ENCODE measurements around the gene DUSP16.
"Not testable (repeated sequence)": the region's sequence is repeated elsewhere in the genome, so short reads cannot be mapped to it uniquely, and the experiment has no call there.

DUSP16 gene

GRCh38 chr12:12546314-12546772, 16.3 kb downstream of the DUSP16 start:
- peak; percentile 27 for DNase-seq (ENCODE audit: low read depth)

DNA sequence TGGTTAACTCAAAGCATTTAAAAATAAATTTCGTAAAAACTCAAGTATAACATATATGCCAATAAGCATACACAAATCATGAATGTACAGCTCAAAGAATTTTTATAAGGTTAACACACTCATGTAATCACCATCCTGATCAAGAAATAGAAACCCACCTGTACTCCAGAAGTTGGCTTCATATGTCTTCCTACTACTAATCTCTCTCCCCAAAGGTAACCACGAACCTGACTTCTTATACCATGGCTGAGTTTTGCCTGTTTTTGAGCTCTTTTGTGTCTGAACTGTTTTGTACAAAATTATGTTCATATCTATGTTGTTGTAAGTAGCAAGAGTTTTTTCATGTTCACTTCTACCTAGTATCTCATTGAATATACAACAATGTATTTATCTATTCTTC, 18.7 kb downstream of the DUSP16 start:
- no peak for DNase-seq (ENCODE audit: low read depth)

- no peak for DNase-seq (ENCODE audit: low read depth)
Measured at GRCh38 chr12:12542964-12543363, 19.7 kb downstream of the DUSP16 start.

- no peak for DNase-seq (ENCODE audit: low read depth)
Measured at GRCh38 chr12:12542286-12542685, 20.4 kb downstream of the DUSP16 start.

GRCh38 chr12:12541782-12542181, 20.9 kb downstream of the DUSP16 start:
- DNase-seq (ENCODE audit: low read depth): no peak

DNA sequence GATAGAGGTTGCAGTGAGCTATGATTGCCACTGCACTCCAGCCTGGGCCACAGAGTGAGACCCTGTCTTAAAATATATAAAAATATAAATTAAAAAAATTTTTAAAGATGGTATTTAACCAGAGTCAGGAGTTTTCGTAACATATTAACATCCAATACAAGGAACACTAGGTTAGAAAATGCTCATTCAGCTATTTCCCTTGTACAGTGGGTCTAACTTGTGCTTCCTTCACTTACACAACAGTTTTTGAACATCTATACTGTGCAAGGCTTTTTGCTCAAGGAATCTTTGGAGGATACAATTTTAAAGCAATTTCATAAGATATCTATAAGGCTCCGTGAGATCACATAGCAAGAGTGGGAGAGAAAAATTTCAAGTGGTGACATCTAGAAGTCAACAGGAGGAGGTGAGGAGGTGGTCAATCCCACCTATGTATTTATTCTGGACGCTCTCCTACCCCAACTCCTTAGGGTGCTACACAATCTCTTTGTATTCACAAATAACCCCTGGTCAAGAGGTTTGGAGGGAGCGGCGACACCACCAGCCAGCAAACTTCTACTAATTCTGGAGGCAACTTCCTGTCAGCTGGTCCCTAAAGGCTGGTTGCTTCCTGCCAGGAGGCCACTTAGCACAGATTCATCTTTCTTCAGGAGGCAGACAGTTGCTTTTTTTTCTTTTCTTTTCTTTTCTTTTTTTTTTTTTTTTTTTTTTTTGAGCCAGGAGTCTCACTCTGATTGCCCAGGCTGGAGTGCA, 22.2 kb downstream of the DUSP16 start:
- no peak for DNase-seq (ENCODE audit: low read depth)

- DNase-seq (ENCODE audit: low read depth): no peak
Measured at GRCh38 chr12:12539028-12539810, 23.4 kb downstream of the DUSP16 start.

DNA sequence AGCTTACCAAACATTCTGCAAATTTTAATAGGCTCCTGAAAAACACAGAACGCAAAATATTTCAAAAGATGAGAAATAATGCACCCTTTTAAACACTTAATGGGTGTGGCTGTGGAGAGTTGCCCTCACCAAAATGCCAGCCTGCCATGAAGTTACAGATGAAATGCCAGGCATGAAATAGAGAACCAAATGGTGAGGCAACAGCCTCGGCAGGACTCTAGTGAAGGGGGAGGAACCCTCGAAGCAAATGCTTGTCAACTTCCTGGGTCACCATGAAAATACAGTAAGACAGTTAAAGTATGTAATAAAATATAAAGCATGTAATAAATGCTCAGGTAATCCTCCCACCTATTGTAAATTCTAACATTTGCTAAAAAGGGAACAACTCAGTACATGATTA, 24.1 kb downstream of the DUSP16 start:
- DNase-seq (ENCODE audit: low read depth): no peak

- DNase-seq (ENCODE audit: low read depth): no peak
Measured at GRCh38 chr12:12537421-12537820, 25.2 kb downstream of the DUSP16 start.

DNA sequence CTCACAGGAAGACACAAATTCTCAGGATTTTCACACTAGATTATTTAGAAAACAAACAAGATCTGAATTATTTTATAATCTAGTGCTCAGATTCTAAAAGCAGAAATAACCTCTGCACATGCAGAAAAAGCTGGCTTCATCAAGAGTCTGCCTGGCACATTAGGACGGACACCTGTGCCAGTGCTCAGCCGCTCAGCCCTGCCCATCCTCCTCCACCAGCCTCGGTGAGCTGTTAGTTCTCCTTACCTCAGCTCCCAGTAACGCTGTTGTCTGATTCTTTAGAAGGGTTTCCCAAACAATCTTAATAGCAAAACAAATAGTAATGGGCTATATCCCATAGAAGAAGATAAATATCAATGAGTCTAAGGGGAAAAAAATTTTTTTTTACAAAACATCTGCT, 27.7 kb downstream of the DUSP16 start:
- DNase-seq (ENCODE audit: low read depth): no peak

DNA sequence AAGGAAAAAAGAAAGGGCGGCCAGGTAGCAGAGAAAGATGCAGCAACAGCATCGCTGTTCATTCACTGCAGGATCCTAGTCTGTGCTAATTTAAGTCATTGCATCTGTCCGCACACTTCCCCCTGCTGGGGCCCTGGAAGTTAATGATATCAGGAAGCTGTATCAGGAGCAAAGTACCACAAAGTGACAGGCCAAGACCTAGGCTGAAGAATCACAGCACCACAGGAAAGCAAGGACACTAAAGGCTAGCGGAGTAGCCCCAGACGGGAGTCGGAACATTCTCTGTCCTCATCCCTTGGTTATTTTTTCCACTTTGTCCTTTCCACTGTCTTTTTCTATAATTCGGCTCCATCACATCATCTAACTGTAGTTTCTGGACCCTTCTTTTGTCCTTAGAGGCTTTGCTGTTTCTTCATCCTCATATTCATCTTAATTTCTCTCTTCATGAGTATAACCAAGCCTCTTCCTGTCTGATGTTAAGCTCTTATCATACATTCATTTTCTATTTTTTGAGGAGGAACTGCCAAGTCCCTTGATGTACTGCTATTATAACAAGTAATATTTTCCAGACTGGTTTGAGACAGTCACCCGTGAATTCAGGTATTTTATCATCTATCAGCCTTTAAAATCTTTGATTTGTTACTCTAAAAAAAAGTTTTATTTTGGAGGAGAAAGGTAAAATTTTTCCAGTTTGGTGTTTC, 28.3 kb downstream of the DUSP16 start:
- DNase-seq (ENCODE audit: low read depth): no peak

GRCh38 chr12:12533238-12533829, 29.3 kb downstream of the DUSP16 start:
- no peak for DNase-seq (ENCODE audit: low read depth)

GRCh38 chr12:12531194-12531593, 31.5 kb downstream of the DUSP16 start:
- DNase-seq (ENCODE audit: low read depth): no peak

- DNase-seq (ENCODE audit: low read depth): no peak
Measured at GRCh38 chr12:12529783-12530421, 32.8 kb downstream of the DUSP16 start.

DNA sequence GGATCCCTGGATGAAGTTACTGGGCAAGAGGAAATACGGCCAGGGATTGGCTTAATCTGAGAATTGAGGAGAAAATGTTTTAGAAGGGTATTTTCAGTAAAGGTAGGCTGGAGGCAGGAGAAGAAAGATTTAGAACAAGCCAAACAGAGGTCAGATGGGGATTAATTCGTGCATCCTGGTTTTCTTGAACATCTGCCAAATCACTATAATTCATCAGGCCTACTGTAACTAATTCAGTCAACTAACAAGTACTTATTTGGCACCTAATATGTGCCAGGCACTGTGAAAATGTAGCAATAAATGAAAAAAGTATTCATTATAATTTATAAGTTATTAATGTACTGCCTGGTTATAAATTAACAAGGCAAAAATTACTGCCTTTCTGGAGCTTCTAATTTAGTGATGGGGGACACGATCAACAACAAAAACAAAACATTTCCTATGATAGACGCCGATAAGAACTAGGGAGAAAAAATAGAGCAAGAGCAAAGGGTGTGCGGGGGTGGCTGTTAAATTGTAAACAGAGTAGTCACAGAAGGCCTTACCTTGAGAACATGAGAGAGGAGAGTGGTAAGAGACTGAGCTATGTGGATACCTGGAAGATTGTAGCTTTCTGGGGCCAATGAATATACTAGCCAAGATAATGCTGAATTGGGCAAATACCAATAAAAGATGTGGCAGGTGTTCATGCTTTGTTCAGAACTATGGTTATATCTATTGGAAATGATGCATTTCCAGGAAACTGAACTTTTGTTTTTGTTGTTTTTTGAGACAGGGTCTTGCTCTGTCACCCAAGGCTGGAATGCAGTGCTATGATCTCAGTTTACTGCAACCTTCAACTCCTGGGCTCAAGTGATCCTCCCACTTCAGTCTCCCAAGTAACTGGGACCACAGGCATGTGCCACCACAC, 34.0 kb downstream of the DUSP16 start:
- DNase-seq (ENCODE audit: low read depth): no peak

GRCh38 chr12:12527820-12528296, 34.8 kb downstream of the DUSP16 start:
- DNase-seq (ENCODE audit: low read depth): no peak

- no peak for DNase-seq (ENCODE audit: low read depth)
Measured at GRCh38 chr12:12524128-12524527, 38.5 kb downstream of the DUSP16 start.

DNA sequence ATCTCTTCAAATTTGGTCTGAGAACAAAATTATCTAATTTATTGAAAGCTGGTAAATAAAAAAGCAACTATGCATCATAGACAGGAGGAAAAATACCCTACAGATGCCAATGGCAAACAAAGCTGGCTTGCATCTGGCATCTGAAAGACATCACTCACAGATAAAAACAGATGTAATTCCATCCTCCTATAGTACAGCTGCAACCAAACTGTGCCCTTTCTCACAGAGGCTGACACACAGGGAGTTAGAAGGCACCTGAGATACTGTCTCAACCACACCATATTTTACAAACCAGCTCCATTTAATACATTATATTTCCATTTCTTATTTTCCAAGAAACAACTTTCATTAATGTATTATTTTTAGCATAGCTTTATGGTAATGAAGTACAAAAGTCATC, 39.4 kb downstream of the DUSP16 start:
- no peak for DNase-seq (ENCODE audit: low read depth)

GRCh38 chr12:12522657-12523056, 40.0 kb downstream of the DUSP16 start:
- DNase-seq (ENCODE audit: low read depth): not testable (repeated sequence)

GRCh38 chr12:12521888-12522287, 40.8 kb downstream of the DUSP16 start:
- no peak for DNase-seq (ENCODE audit: low read depth)

- no peak for DNase-seq (ENCODE audit: low read depth)
Measured at GRCh38 chr12:12521044-12521485, 41.6 kb downstream of the DUSP16 start.

All from ELR (cell line).